ENCODE results near the gene LILRB5.

GRCh38 chr19:54201172-54201701 lies 55.8 kb downstream of the LILRB5 start:
- TF ChIP-seq CTCF (IDR thresholded peaks at IDR 0.05) (no peak), POLR2A (IDR thresholded peaks at IDR 0.05) (no peak), EP300 (IDR thresholded peaks at IDR 0.05) (no peak)
